ENCODE results near the gene ADM.

ADM gene

DNA sequence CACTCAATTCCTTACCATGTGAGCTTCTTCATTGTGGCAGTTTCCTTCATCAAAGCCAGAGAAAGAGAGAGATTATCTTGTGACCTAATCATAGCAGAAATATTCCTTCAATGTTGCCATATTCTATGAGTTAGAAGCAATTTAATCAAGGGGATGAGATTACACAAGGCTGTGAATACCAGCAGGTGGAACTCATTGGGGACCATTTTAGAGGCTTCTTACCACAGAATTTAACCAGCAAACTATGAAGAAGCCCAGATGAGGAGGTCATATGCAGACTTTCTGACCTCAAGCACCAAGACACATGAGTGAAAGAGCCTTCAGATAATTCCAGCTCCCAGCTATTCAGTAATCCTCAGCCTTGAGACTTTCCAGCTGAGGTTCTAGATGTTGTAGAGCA is 51.3 kb downstream of the ADM start:
- POLR2A ChIA-PET, result no interaction called here
- TF ChIP-seq SP1 (IDR thresholded peaks at IDR 0.05) (no peak), HDGF (IDR thresholded peaks at IDR 0.05; ENCODE audit: borderline replicate concordance) (no peak), ARNT (IDR thresholded peaks at IDR 0.05) (no peak), NFRKB (IDR thresholded peaks at IDR 0.05) (no peak), SUZ12 (IDR thresholded peaks at IDR 0.05) (no peak), L3MBTL2 (conservative IDR thresholded peaks at IDR 0.05) (no peak), FOXA1 (IDR thresholded peaks at IDR 0.05) (no peak), FOXM1 (IDR thresholded peaks at IDR 0.05; ENCODE audit: borderline replicate concordance) (no peak), FOXK2 (IDR thresholded peaks at IDR 0.05) (no peak), ZNF384 (IDR thresholded peaks at IDR 0.05) (no peak), CTBP1 (IDR thresholded peaks at IDR 0.05; ENCODE audit: borderline replicate concordance) (no peak), ELF4 (IDR thresholded peaks at IDR 0.05) (no peak), TARDBP (IDR thresholded peaks at IDR 0.05) (no peak), LEF1 (IDR thresholded peaks at IDR 0.05; ENCODE audit: borderline replicate concordance) (no peak), BHLHE40 (IDR thresholded peaks at IDR 0.05; ENCODE audit: borderline replicate concordance) (no peak)
- TF ChIP-seq, protein P1, sequence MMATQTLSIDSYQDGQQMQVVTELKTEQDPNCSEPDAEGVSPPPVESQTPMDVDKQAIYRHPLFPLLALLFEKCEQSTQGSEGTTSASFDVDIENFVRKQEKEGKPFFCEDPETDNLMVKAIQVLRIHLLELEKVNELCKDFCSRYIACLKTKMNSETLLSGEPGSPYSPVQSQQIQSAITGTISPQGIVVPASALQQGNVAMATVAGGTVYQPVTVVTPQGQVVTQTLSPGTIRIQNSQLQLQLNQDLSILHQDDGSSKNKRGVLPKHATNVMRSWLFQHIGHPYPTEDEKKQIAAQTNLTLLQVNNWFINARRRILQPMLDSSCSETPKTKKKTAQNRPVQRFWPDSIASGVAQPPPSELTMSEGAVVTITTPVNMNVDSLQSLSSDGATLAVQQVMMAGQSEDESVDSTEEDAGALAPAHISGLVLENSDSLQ (IDR thresholded peaks at IDR 0.05), result no peak
- DNase-seq (ENCODE audit: extremely low spot score), result no peak
- CTCF ChIA-PET, result interaction anchor here (0.9 to 1.4 kb wide), 2 partner anchors 10 to 11 kb away, joined by 3 to 8 read pairs; no protein-coding TSS in a partner anchor

All from HEK293T (cell line).